Aorta (tissue), 5 donors: ENCODE data around the gene DBP. TPM values are rescaled to one million over a fixed set of nuclear protein-coding genes. Genes with fewer than 3 reads are reported as not detected.

Experiments
- ATAC-seq: fragments of 200-7000 bp; cut with Tn5 transposase; one replicate; pipeline ENCODE4 v1.9.1; 2022; ENCODE audit warnings: moderate library complexity; ENCODE audit not compliant: low FRiP score
- DNase-seq, 2 donors: peaks; one replicate each; pipeline ENCODE4 v3.0.0-alpha.2; 2020
- H3K27ac ChIP-seq, 2 donors: one replicate each; pipeline ENCODE4 v1.5.1; 2013; ENCODE audit warnings: low read length in 2 of 2, mild to moderate bottlenecking in 2 of 2, moderate library complexity in 2 of 2, control low read depth in 1 of 2, inconsistent platforms in 1 of 2, low read depth in 1 of 2
- H3K27me3 ChIP-seq, 2 donors: one replicate each; pipeline ENCODE4 v1.6.1; 2013; ENCODE audit warnings: control low read depth in 1 of 2, low read length in 1 of 2, mild to moderate bottlenecking in 1 of 2, moderate library complexity in 1 of 2; ENCODE audit not compliant: insufficient read depth in 2 of 2, control insufficient read depth in 1 of 2
- H3K36me3 ChIP-seq, 2 donors: one replicate each; pipeline ENCODE4 v1.6.1; 2013; ENCODE audit warnings: control low read depth in 1 of 2, low read length in 1 of 2, mild to moderate bottlenecking in 1 of 2; ENCODE audit not compliant: insufficient read depth in 2 of 2, control insufficient read depth in 1 of 2
- H3K4me1 ChIP-seq, 2 donors: one replicate each; pipeline ENCODE4 v1.6.1; 2013; ENCODE audit warnings: low read length in 2 of 2, control low read depth in 1 of 2, mild to moderate bottlenecking in 1 of 2, moderate library complexity in 1 of 2; ENCODE audit not compliant: insufficient read depth in 2 of 2, control insufficient read depth in 1 of 2
- H3K4me3 ChIP-seq, 2 donors: one replicate each; pipeline ENCODE4 v1.5.1; 2013; ENCODE audit warnings: low read length in 2 of 2, control low read depth in 1 of 2, mild to moderate bottlenecking in 1 of 2
- H3K9me3 ChIP-seq: one replicate; pipeline ENCODE4 v1.6.1; 2013; ENCODE audit warnings: mild to moderate bottlenecking, low read length; ENCODE audit not compliant: control insufficient read depth
- WGBS, 2 donors: extraction: QIAGEN DNeasy Blood & Tissue Kit; methylation state at CpG; one replicate each; pipeline ENCODE4 v1.1.7; 2013; 5-methylcytosine and 5-hydroxymethylcytosine counted together
- intact Hi-C, 2 donors: fragments of 100-400 bp; cut with DNase I; formaldehyde crosslinking; loops; one replicate each; pipeline versions ENCODE4 v1.14.2 to v1.15.0; 2022
- polyA plus RNA-seq, 2 donors: library from polyadenylated mRNA; stranded (reverse); fragments of 200-250 nt; gene quantifications; one replicate each; pipeline ENCODE4 v1.2.3, GENCODE V29; 2013
- total RNA-seq, 2 donors: library from RNA; stranded (reverse); fragmentation: NEBNext Ultra II Directional; extraction: Animal tissue kit (Norgen Biotek cat#: 25700); gene quantifications; one replicate each; pipeline ENCODE4 v1.2.1, GENCODE V29; 2021
- donor health status: healthy with polysubstance abuse.
- donor health status: Bipolar disorder and iron deficiency.
- donor health status: DM: no; HTN: no; CAD: no.
- donor health status: DM: no; HTN: no; CAD: no.
- donor health status: DM: yes; HTN: yes; CAD: no.

The DBP gene
- total and polyA plus RNA-seq, 4 donors = 1.5 to 10.7 (median 6.1) TPM

GRCh38 chr19:48669903-48670668 lies 32.9 kb upstream of the DBP start:
- Histone ChIP-seq H3K27me3 (no peaks in the 10 kb centered on the region), H3K27ac (no peak overlapping the region), H3K4me3 (no peak overlapping the region), H3K36me3 (no peaks in the 10 kb centered on the region), H3K9me3 (no peaks in the 10 kb centered on the region), H3K4me1 (no peaks in the 10 kb centered on the region)
- WGBS, 2 donors = 93 to 94% methylated on average over 26 of the region's 26 CpGs
- ATAC-seq (no peak), DNase-seq (no peak)
- intact Hi-C loops = no loop called here

GRCh38 chr19:48668761-48669160 lies 31.6 kb upstream of the DBP start:
- intact Hi-C loops = no loop called here
- H3K36me3 ChIP-seq = no peaks in the 10 kb centered on the region
- H3K9me3 ChIP-seq = no peaks in the 10 kb centered on the region
- DNase-seq (no peak), ATAC-seq (no peak)
- no peak overlapping the region for H3K4me3 ChIP-seq
- no peak overlapping the region for H3K27ac ChIP-seq
- 92 to 100% methylated on average over 2 of the region's 2 CpGs for WGBS, 2 donors
- no peaks in the 10 kb centered on the region for H3K27me3 ChIP-seq
- no peaks in the 10 kb centered on the region for H3K4me1 ChIP-seq

GRCh38 chr19:48668332-48668731 lies 31.2 kb upstream of the DBP start:
- no peaks in the 10 kb centered on the region for H3K36me3 ChIP-seq
- H3K4me1 ChIP-seq = no peaks in the 10 kb centered on the region
- WGBS, 2 donors = 73 to 75% methylated on average over 3 of the region's 3 CpGs
- no peaks in the 10 kb centered on the region for H3K27me3 ChIP-seq
- no peak for ATAC-seq
- no peak for DNase-seq
- no peak overlapping the region for H3K27ac ChIP-seq
- intact Hi-C loops = no loop called here
- no peaks in the 10 kb centered on the region for H3K9me3 ChIP-seq
- no peak overlapping the region for H3K4me3 ChIP-seq

- Histone ChIP-seq H3K27ac (no peak overlapping the region), H3K36me3 (no peaks in the 10 kb centered on the region), H3K27me3 (no peaks in the 10 kb centered on the region), H3K4me1 (no peaks in the 10 kb centered on the region), H3K9me3 (no peaks in the 10 kb centered on the region), H3K4me3 (no peak overlapping the region)
- 87 to 91% methylated on average over 6 of the region's 6 CpGs for WGBS, 2 donors
- ATAC-seq = no peak
- intact Hi-C loops = no loop called here
- no peak for DNase-seq
Measured at GRCh38 chr19:48665786-48666185, 28.6 kb upstream of the DBP start.

GRCh38 chr19:48664476-48664875 lies 27.3 kb upstream of the DBP start:
- no peaks in the 10 kb centered on the region for H3K9me3 ChIP-seq
- 87 to 89% methylated on average over 14 of the region's 14 CpGs for WGBS, 2 donors
- no peak for ATAC-seq
- no peaks in the 10 kb centered on the region for H3K4me1 ChIP-seq
- H3K27me3 ChIP-seq = no peaks in the 10 kb centered on the region
- DNase-seq = no peak
- H3K36me3 ChIP-seq = no peaks in the 10 kb centered on the region
- no peak overlapping the region for H3K4me3 ChIP-seq
- H3K27ac ChIP-seq = no peak overlapping the region
- intact Hi-C loops = no loop called here

GRCh38 chr19:48663667-48664066 lies 26.5 kb upstream of the DBP start:
- Histone ChIP-seq H3K4me3 (no peak overlapping the region), H3K27me3 (no peaks in the 10 kb centered on the region), H3K4me1 (no peaks in the 10 kb centered on the region), H3K9me3 (no peaks in the 10 kb centered on the region), H3K27ac (no peak overlapping the region), H3K36me3 (no peaks in the 10 kb centered on the region)
- DNase-seq = no peak
- intact Hi-C loops = no loop called here
- WGBS, 2 donors = 91 to 93% methylated on average over 4 of the region's 4 CpGs
- ATAC-seq = no peak

- WGBS, 2 donors = 91% methylated on average over 38 to 50 of the region's 50 CpGs
- Histone ChIP-seq H3K27me3 (no peaks in the 10 kb centered on the region), H3K27ac (no peak overlapping the region), H3K9me3 (no peaks in the 10 kb centered on the region), H3K4me1 (no peaks in the 10 kb centered on the region), H3K36me3 (no peaks in the 10 kb centered on the region), H3K4me3 (no peak overlapping the region)
- no peak for DNase-seq
- ATAC-seq = no peak
- intact Hi-C loops = no loop called here
Measured at GRCh38 chr19:48661711-48662090, 24.5 kb upstream of the DBP start.

GRCh38 chr19:48660852-48661710 lies 23.9 kb upstream of the DBP start:
- no peak overlapping the region for H3K27ac ChIP-seq
- ATAC-seq (peak; percentile 89), DNase-seq (peak; percentile 93)
- 62 to 65% methylated on average over 35 of the region's 35 CpGs for WGBS, 2 donors
- H3K4me1 ChIP-seq = no peaks in the 10 kb centered on the region
- no peak overlapping the region for H3K4me3 ChIP-seq
- intact Hi-C loops = no loop called here
- no peaks in the 10 kb centered on the region for H3K27me3 ChIP-seq
- H3K36me3 ChIP-seq = no peaks in the 10 kb centered on the region
- no peaks in the 10 kb centered on the region for H3K9me3 ChIP-seq

- no peaks in the 10 kb centered on the region for H3K27me3 ChIP-seq
- ATAC-seq = no peak
- no peak overlapping the region for H3K4me3 ChIP-seq
Measured at GRCh38 chr19:48659768-48660167, 22.6 kb upstream of the DBP start.

More at GRCh38 chr19:48659768-48660167, 22.6 kb upstream of the DBP start:
- no peak for DNase-seq
- intact Hi-C loops = no loop called here
- 79 to 81% methylated on average over 5 of the region's 5 CpGs for WGBS, 2 donors
- Histone ChIP-seq H3K36me3 (no peaks in the 10 kb centered on the region), H3K27ac (no peak overlapping the region), H3K4me1 (no peaks in the 10 kb centered on the region), H3K9me3 (no peaks in the 10 kb centered on the region)
